B cell (primary cell): Measurements from ENCODE around the gene CELF2. TPM values are rescaled to one million over a fixed set of nuclear protein-coding genes. Genes with fewer than 3 reads are reported as not detected.

Experiments used
- ATAC-seq: fragments of 200-7000 bp; cut with Tn5 transposase; one replicate; pipeline ENCODE4 v1.10.0; 2021; ENCODE audit warnings: low read depth, mild to moderate bottlenecking, moderate number of reproducible peaks, moderate library complexity
- CTCF ChIA-PET: fragments of 350-600 bp; sonication (Branson Sonifier 250); formaldehyde crosslinking; loops from one replicate; lab custom pipeline; 2021; ENCODE audit warnings: antibody characterized with exemption, inconsistent platforms; lab: Charles Lee
- POLR2A ChIA-PET: fragments of 350-600 bp; sonication (Branson Sonifier 250); formaldehyde crosslinking; loops from one replicate; lab custom pipeline; 2021; ENCODE audit warnings: antibody characterized with exemption; lab: Charles Lee
- DNase-seq: peaks from one replicate; pipeline ENCODE4 v3.0.0; 2013
- H2AFZ ChIP-seq: 2 replicates; pipeline ENCODE4 v1.6.1; 2012; ENCODE audit warnings: mild to moderate bottlenecking, low read depth, low read length; ENCODE audit not compliant: insufficient read depth, poor library complexity, severe bottlenecking
- H3K27ac ChIP-seq, 2 donors: 1 replicate in 1 of 2; 2 replicates in 1 of 2; pipeline ENCODE4 v1.5.1; 2012 to 2013; ENCODE audit warnings: low read length in 2 of 2, mild to moderate bottlenecking in 2 of 2, moderate library complexity in 1 of 2
- H3K27me3 ChIP-seq, 4 experiments: fragments of 200-600 bp in 1 of 4; sonication (generic) in 1 of 4; replicated peaks in 1 of 4; 1 replicate in 2 of 4; 2 replicates in 2 of 4; pipeline versions ENCODE4 v1.6.1 to v1.7.0; 2013 to 2016; ENCODE audit warnings: low read length in 3 of 4, mild to moderate bottlenecking in 2 of 4, mixed read lengths in 1 of 4, moderate library complexity in 1 of 4; ENCODE audit not compliant: insufficient read depth in 4 of 4, control insufficient read depth in 3 of 4; ENCODE audit errors: control extremely low read depth in 1 of 4
- H3K36me3 ChIP-seq, 2 experiments: replicated peaks in 1 of 2; 1 replicate in 1 of 2; 2 replicates in 1 of 2; pipeline versions ENCODE4 v1.6.1 to v1.7.1; 2013; ENCODE audit warnings: low read length in 1 of 2; ENCODE audit not compliant: insufficient read depth in 2 of 2, control insufficient read depth in 1 of 2; ENCODE audit errors: control extremely low read depth in 1 of 2, extremely low read depth in 1 of 2
- H3K4me1 ChIP-seq, 2 donors: fragments of 200-600 bp in 1 of 2; sonication (generic) in 1 of 2; 1 replicate in 1 of 2; 2 replicates in 1 of 2; pipeline versions ENCODE4 v1.5.1 to v1.6.1; 2013 to 2017; ENCODE audit warnings: low read length in 2 of 2; ENCODE audit not compliant: control insufficient read depth in 2 of 2, insufficient read depth in 2 of 2
- H3K4me2 ChIP-seq: replicated peaks from 2 replicates; pipeline ENCODE3; 2012; ENCODE audit warnings: mild to moderate bottlenecking, low read depth, low read length; ENCODE audit not compliant: poor library complexity, severe bottlenecking
- H3K4me3 ChIP-seq, 5 experiments: fragments of 200-600 bp in 1 of 5; sonication (generic) in 1 of 5; 1 replicate in 3 of 5; 2 replicates in 2 of 5; pipeline versions ENCODE4 v1.5.1 to v1.7.0; 2011 to 2016; ENCODE audit warnings: low read length in 4 of 5, mild to moderate bottlenecking in 4 of 5, low read depth in 2 of 5, control low read depth in 1 of 5, moderate library complexity in 1 of 5; ENCODE audit not compliant: insufficient read depth in 1 of 5; ENCODE audit errors: control extremely low read depth in 1 of 5, extremely low read depth in 1 of 5
- H3K79me2 ChIP-seq: fragments of 200-600 bp; sonication (generic); one replicate; pipeline ENCODE4 v1.6.0; 2016; ENCODE audit warnings: low read length; ENCODE audit not compliant: control insufficient read depth, insufficient read depth
- H3K9ac ChIP-seq: fragments of 200-600 bp; sonication (generic); 2 replicates; pipeline ENCODE4 v1.6.1; 2017; ENCODE audit warnings: mild to moderate bottlenecking, low read length, moderate library complexity
- H3K9me3 ChIP-seq, 3 donors: one replicate each; pipeline versions ENCODE4 v1.6.1 to v1.7.1; 2013; ENCODE audit warnings: low read length in 2 of 3; ENCODE audit not compliant: control insufficient read depth in 2 of 3, insufficient read depth in 1 of 3; ENCODE audit errors: control extremely low read depth in 1 of 3
- H4K20me1 ChIP-seq: 2 replicates; pipeline ENCODE4 v1.6.0; 2012; ENCODE audit warnings: mild to moderate bottlenecking, low read length; ENCODE audit not compliant: insufficient read depth, control insufficient read depth, poor library complexity, severe bottlenecking
- H3K27ac Mint-ChIP-seq: one replicate; pipeline ENCODE4 v1.8.0; 2021; ENCODE audit warnings: mixed read lengths
- H3K27me3 Mint-ChIP-seq: one replicate; pipeline ENCODE4 v1.8.0; 2021; ENCODE audit warnings: mixed read lengths
- H3K4me1 Mint-ChIP-seq: one replicate; pipeline ENCODE4 v1.8.0; 2021; ENCODE audit warnings: mixed read lengths
- H3K4me3 Mint-ChIP-seq: one replicate; pipeline ENCODE4 v1.8.0; 2021; ENCODE audit warnings: mixed read lengths
- H3K9me3 Mint-ChIP-seq: one replicate; pipeline ENCODE4 v1.8.0; 2022; ENCODE audit warnings: mixed read lengths; ENCODE audit not compliant: insufficient read depth
- CTCF ChIP-seq: fragments of 200-600 bp; IDR thresholded peaks from one replicate; pipeline ENCODE4 v1.8.0; 2022; ENCODE audit warnings: antibody characterized with exemption, mild to moderate bottlenecking
- EZH2 ChIP-seq: IDR thresholded peaks from 2 replicates; pipeline ENCODE4 v1.6.1; 2012; ENCODE audit warnings: borderline replicate concordance, low read depth, mild to moderate bottlenecking, moderate library complexity, low read length; ENCODE audit not compliant: insufficient read depth, poor library complexity, severe bottlenecking
- WGBS: methylation state at CpG from one replicate; pipeline ENCODE4 v1.1.5; 2013; ENCODE audit warnings: missing lambda C conversion rate; ENCODE audit not compliant: insufficient coverage; 5-methylcytosine and 5-hydroxymethylcytosine counted together
- intact Hi-C: fragments of 100-400 bp; cut with micrococcal nuclease; formaldehyde crosslinking; loops from one replicate; pipeline ENCODE4 v1.10.0; 2022
- polyA plus RNA-seq: library from polyadenylated mRNA; depleted of rRNA; stranded (reverse); fragments of >200 nt; gene quantifications from 2 replicates; pipeline ENCODE4 v1.2.3, GENCODE V29; 2012
- total RNA-seq, 2 donors: library from RNA; stranded (reverse); fragments of 120-200 nt in 1 of 2; gene quantifications; 1 replicate in 1 of 2; 2 replicates in 1 of 2; pipeline versions ENCODE4 v1.2.3 to v1.2.4, GENCODE V29; 2013 to 2022

CELF2 gene
- total and polyA plus RNA-seq, 2 donors (not counting 1 experiment from before 2014, with no cell fraction given): 59.5 to 112 TPM

DNA sequence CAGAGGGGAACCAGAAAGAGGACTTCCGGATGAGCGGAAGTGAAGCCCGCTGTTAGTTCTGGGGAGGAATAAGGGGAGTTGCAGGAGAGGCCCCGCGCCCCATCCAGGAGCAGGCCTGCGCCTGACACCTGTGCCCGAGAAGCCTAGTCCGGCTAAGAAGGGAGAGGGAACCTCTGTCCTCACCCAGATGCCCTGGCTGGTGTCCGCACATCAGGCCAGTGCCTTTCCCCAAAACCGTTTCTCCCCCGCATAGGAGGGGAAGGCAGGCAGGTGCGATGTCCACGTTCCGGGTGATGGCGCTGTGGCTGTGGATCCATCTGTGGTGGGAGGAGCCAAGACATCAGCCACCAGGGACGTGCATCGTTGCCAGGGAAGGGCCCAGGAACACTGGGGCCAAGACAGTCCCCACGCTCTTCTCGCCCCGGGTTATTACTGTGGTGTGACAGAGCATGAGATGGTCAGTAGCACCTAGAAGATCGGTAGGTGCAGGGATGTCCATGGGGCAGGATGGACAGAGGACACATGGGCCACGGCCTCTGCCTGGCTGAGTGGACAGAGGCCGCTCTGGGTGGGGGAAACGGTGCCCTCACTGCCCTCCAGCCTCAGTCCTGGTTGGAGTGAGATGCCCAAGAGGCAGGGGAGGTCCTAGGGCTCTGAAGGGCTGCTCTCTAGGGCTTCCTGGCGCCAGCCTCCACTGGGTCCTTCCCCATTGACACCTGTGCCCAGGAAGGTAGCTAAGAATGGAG, 262.7 kb downstream of the CELF2 start:
- no peak overlapping the region for H3K4me3 Mint-ChIP-seq
- peaks cover 78% of the 10 kb centered on the region for H3K79me2 ChIP-seq
- H3K27me3 ChIP-seq: no peaks in the 10 kb centered on the region
- H3K27me3 Mint-ChIP-seq: no peaks in the 10 kb centered on the region
- H3K9me3 ChIP-seq: no peaks in the 10 kb centered on the region
- no peak for TF ChIP-seq CTCF
- TF ChIP-seq EZH2: no peak
- H3K9ac ChIP-seq: no peak overlapping the region
- peaks cover 0 to 89% of the 10 kb centered on the region in 2 experiments for H3K36me3 ChIP-seq
- no peaks in the 10 kb centered on the region for H3K4me1 Mint-ChIP-seq
- H3K27ac Mint-ChIP-seq: no peak overlapping the region
- CTCF ChIA-PET: no interaction called here
- H3K4me3 ChIP-seq: no peak overlapping the region
- no peak overlapping the region for H3K27ac ChIP-seq
- no peaks in the 10 kb centered on the region for H3K4me1 ChIP-seq
- intact Hi-C loops: no loop called here
- DNase-seq: no peak
- 96% methylated on average over 23 of the region's 25 CpGs for WGBS
- POLR2A ChIA-PET: no interaction called here
- H2AFZ ChIP-seq: no peak overlapping the region
- ATAC-seq: no peak
- no peak overlapping the region for H3K4me2 ChIP-seq
- H3K9me3 Mint-ChIP-seq: no peaks in the 10 kb centered on the region
- peaks cover 73% of the 10 kb centered on the region for H4K20me1 ChIP-seq

DNA sequence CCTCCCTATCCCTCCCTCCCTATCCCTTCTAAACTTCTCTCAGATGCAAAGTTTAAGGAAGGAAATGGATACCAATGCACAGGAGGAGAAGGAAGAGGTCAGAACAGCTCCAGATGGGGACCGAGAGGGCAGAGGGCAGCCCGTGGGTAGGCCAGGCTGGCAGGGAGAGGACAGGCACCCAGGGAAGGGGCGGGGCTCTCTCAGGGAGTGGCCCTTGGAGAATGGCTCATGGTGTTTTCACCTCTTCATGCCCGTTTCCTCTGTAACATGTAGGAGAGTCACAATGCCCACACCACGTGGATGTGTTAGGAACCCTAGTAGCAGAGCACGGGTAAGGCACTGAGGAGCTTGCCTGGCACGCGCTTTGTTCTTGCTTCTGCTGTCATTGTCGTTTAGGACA, 264.5 kb downstream of the CELF2 start:
- Histone ChIP-seq H3K9ac (no peak overlapping the region), H3K27me3 (no peaks in the 10 kb centered on the region), H3K79me2 (peaks cover 62% of the 10 kb centered on the region), H2AFZ (no peak overlapping the region), H3K4me1 (no peaks in the 10 kb centered on the region), H4K20me1 (peaks cover 55% of the 10 kb centered on the region), H3K9me3 (no peaks in the 10 kb centered on the region), H3K27ac (no peak overlapping the region), H3K36me3 (peaks cover 5 to 89% of the 10 kb centered on the region in 2 experiments), H3K4me2 (no peak overlapping the region), H3K4me3 (no peak overlapping the region)
- Mint-ChIP-seq H3K4me1 (peaks cover 2% of the 10 kb centered on the region), H3K9me3 (no peaks in the 10 kb centered on the region), H3K4me3 (no peak overlapping the region), H3K27me3 (no peaks in the 10 kb centered on the region), H3K27ac (no peak overlapping the region)
- TF ChIP-seq CTCF: no peak
- TF ChIP-seq EZH2: no peak
- ChIA-PET POLR2A (no interaction called here), CTCF (no interaction called here)
- WGBS: 89% methylated on average over 8 of the region's 9 CpGs
- intact Hi-C loops: no loop called here
- no peak for DNase-seq
- ATAC-seq: no peak
